Activated CD4-positive, alpha-beta T cell treated with anti-CD3 and anti-CD28 coated beads, Interleukin-2, Interleukin-6, amounts not matched to agents 100 ng/mL and 50 ng/mL, durations not matched to agents 16 hours and 8 hours (primary cell): Measurements from ENCODE around the gene RUFY2.
A peak's percentile ranks its signal among the peaks of the same experiment; 100 is the strongest.
"Not testable (repeated sequence)": the region's sequence is repeated elsewhere in the genome, so short reads cannot be mapped to it uniquely, and the experiment has no call there.

Experiments
- DNase-seq: peaks from one replicate; pipeline ENCODE4 v3.0.0-alpha.2; 2020

Gene RUFY2

GRCh38 chr10:68324396-68324795 is 82.7 kb downstream of the RUFY2 start:
- not testable (repeated sequence) for DNase-seq

DNA sequence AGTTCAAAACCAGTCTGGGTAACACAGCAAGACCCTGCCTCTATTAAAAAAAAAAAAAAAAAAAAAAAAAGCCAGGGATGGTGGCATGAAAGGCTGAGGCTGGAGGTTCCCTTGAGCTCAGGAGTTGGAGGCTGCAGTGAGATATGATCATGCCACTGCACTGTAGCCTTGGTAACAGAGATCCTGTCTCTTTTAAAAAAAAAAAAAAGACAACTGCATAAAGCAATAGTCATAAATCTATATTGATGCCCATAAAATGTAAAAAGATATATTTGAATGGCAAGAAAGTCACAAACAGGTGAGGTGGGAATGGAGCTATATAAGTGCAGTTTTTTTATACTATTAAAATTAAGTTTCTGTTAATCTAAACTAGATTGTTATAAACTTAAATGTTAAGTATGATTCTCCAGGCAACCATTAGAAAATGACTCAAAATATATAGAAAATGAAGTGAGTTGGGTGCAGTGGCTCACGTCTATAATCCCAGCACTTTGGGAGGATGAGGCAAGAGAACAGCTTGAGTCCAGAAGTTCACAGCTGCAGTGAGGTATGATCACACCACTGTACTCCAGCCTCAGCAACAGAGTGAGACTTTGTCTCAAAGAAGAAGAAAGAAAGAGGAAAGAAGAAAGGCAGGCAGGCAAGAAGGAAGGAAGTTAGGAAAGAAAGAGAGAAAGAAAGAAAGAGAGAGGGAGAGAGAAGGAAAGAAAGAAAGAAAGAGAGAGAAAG is 88.6 kb downstream of the RUFY2 start:
- DNase-seq, result no peak

GRCh38 chr10:68315582-68315981 is 91.5 kb downstream of the RUFY2 start:
- DNase-seq, result no peak

GRCh38 chr10:68314930-68315329 is 92.1 kb downstream of the RUFY2 start:
- DNase-seq, result not testable (repeated sequence)

- DNase-seq, result no peak
These were observed 96.5 kb downstream of the RUFY2 start for GRCh38 chr10:68310531-68310930.

- DNase-seq, result no peak
These were observed 101.2 kb downstream of the RUFY2 start for GRCh38 chr10:68305854-68306253.

DNA sequence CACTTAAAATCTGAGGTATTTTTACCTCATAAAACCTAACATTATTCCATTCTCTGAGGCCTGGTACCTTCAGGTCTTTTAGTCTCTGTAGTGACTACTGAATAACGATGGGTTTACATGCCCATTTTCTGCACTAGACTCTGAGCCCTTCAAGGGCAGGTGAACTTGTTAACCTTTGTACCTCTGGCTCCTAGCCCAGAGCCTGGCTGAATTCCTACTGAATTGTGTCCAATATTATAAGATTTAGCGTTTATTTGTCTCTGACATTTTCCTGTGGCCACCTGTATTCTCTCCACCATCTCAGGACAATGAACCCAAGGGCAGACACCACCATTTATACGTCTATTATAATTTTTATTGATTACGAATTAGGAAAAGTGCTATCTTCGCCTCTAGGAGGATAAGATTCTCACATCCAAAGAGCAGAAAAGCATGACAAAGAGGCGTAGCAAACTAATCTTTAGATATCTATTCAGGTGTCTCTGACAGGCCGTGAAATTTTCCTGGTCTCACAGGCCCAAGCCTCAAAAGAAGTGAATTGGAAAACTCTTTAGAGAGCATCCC is 103.1 kb downstream of the RUFY2 start:
- DNase-seq, result no peak

- DNase-seq, result no peak
These were observed 104.2 kb downstream of the RUFY2 start for GRCh38 chr10:68302871-68303270.

GRCh38 chr10:68302503-68302823 is 104.6 kb downstream of the RUFY2 start:
- no peak for DNase-seq

GRCh38 chr10:68301790-68302502 is 105.1 kb downstream of the RUFY2 start:
- peak; percentile 31 for DNase-seq

DNA sequence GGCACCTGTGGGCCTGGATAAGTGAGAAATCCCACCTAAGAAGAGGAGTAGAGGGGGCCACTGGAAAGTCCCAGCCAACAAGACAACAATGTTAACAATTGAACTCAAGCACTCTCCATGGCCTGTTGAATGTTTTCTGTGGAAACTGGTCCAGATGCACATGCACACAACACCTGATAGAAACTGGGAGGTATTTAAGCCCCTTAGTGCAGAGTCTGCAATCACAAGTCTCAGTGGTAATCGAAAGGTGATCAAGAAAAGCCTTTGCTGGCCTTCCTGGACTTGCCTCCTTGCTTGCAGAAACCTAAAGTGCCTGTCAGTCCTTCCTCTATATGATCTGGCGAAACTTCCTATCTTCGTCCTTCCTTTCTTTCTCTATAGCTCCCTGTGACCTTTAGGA is 105.8 kb downstream of the RUFY2 start:
- DNase-seq, result no peak

DNA sequence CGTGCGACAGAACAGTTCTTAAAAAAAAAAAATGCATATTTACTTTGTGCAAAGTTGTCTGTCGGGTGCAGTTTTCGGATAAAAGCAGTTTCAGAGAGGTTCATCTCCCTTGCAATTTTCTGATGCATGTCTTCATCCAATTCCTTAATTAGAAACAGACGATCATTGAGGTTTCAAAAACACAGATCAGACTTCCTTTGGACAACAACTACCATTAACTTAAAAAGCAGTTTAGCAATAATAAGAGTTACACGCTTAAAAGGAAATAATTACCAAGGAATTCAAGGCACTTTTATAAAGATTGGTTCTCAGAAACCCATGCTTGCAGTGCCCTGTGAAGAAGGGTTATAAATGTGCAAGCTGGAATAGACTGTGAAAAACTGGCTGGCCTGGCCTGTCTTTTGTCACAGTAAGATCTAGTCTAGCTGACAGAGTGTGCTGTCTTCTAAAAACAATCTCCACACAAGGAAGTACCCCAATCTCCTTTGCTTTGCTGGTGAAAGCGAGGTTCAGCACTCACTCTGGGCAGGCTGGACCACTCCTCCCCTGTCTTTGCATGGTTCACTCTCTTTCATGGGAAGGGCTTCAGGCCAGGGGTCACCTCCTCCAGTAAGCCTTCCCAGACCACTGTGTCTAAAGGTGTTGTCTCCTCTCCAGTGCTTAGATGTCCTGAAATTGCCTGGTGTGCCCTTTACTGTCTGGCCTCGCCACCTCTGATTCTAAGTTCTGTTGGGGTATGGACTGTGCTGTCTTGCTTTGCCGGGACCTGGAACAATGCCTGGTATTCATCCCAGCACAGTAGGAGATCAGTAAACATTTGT is 110.0 kb downstream of the RUFY2 start:
- no peak for DNase-seq
